Stimulated activated memory B cell treated with anti-CD40 and anti-IgM and Interleukin-4, amounts not matched to agents 10 μg/mL and 1 μg/mL and 100 μg/mL, for 72 hours (primary cell): ENCODE measurements around the gene ACTG2.
"Not testable (repeated sequence)": the region's sequence is repeated elsewhere in the genome, so short reads cannot be mapped to it uniquely, and the experiment has no call there.

Experiments used
- ATAC-seq: fragments of 150-1000 bp; cut with Tn5 transposase; 2 replicates; pipeline ENCODE4 v1.10.0; 2021
- H3K27ac Mint-ChIP-seq: one replicate; pipeline ENCODE4 v1.8.0; 2022; ENCODE audit warnings: mild to moderate bottlenecking, mixed read lengths
- H3K27me3 Mint-ChIP-seq: one replicate; pipeline ENCODE4 v1.8.0; 2022; ENCODE audit warnings: mixed read lengths
- H3K36me3 Mint-ChIP-seq: one replicate; pipeline ENCODE4 v1.8.0; 2022; ENCODE audit warnings: mixed read lengths
- H3K4me1 Mint-ChIP-seq: one replicate; pipeline ENCODE4 v1.8.0; 2022; ENCODE audit warnings: mixed read lengths
- H3K4me3 Mint-ChIP-seq: one replicate; pipeline ENCODE4 v1.8.0; 2022; ENCODE audit warnings: mild to moderate bottlenecking, moderate library complexity, mixed read lengths
- H3K9me3 Mint-ChIP-seq: one replicate; pipeline ENCODE4 v1.8.0; 2022; ENCODE audit warnings: mixed read lengths

Gene ACTG2

GRCh38 chr2:73902284-73902683 is 9.5 kb downstream of the ACTG2 start:
- Mint-ChIP-seq H3K9me3 (no peaks in the 10 kb centered on the region), H3K27ac (no peak overlapping the region), H3K4me3 (no peak overlapping the region), H3K4me1 (peaks cover 1% of the 10 kb centered on the region), H3K36me3 (no peaks in the 10 kb centered on the region), H3K27me3 (peaks cover 12% of the 10 kb centered on the region)
- ATAC-seq: no peak

- ATAC-seq: no peak
- no peak overlapping the region for H3K4me3 Mint-ChIP-seq
- no peak overlapping the region for H3K27ac Mint-ChIP-seq
- no peaks in the 10 kb centered on the region for H3K9me3 Mint-ChIP-seq
- H3K36me3 Mint-ChIP-seq: no peaks in the 10 kb centered on the region
- peaks cover 6% of the 10 kb centered on the region for H3K4me1 Mint-ChIP-seq
- H3K27me3 Mint-ChIP-seq: peaks cover 12% of the 10 kb centered on the region
Observed at GRCh38 chr2:73903313-73903712, 10.5 kb downstream of the ACTG2 start.

GRCh38 chr2:73903949-73904613 is 11.3 kb downstream of the ACTG2 start:
- not testable (repeated sequence) for H3K36me3 Mint-ChIP-seq, H3K4me1 Mint-ChIP-seq, H3K4me3 Mint-ChIP-seq, ATAC-seq, H3K27ac Mint-ChIP-seq, H3K9me3 Mint-ChIP-seq
- H3K27me3 Mint-ChIP-seq: peaks cover 12% of the 10 kb centered on the region

GRCh38 chr2:73904952-73905351 is 12.1 kb downstream of the ACTG2 start:
- no peak overlapping the region for H3K27ac Mint-ChIP-seq
- H3K27me3 Mint-ChIP-seq: peaks cover 12% of the 10 kb centered on the region
- H3K4me3 Mint-ChIP-seq: no peak overlapping the region
- no peaks in the 10 kb centered on the region for H3K36me3 Mint-ChIP-seq
- peaks cover 9% of the 10 kb centered on the region for H3K4me1 Mint-ChIP-seq
- ATAC-seq: no peak
- H3K9me3 Mint-ChIP-seq: no peaks in the 10 kb centered on the region

- no peak overlapping the region for H3K4me3 Mint-ChIP-seq
- peaks cover 9% of the 10 kb centered on the region for H3K4me1 Mint-ChIP-seq
- peak overlapping the region; percentile 18 for H3K27ac Mint-ChIP-seq
- H3K9me3 Mint-ChIP-seq: no peaks in the 10 kb centered on the region
- H3K27me3 Mint-ChIP-seq: peaks cover 12% of the 10 kb centered on the region
- no peak for ATAC-seq
- no peaks in the 10 kb centered on the region for H3K36me3 Mint-ChIP-seq
Observed at GRCh38 chr2:73906847-73907505, 14.2 kb downstream of the ACTG2 start.

- peak overlapping the region; percentile 73 for H3K27ac Mint-ChIP-seq
- H3K4me1 Mint-ChIP-seq: peaks cover 9% of the 10 kb centered on the region
- H3K9me3 Mint-ChIP-seq: no peaks in the 10 kb centered on the region
- H3K36me3 Mint-ChIP-seq: no peaks in the 10 kb centered on the region
- ATAC-seq: peak; percentile 82
- peaks cover 3% of the 10 kb centered on the region for H3K27me3 Mint-ChIP-seq
- no peak overlapping the region for H3K4me3 Mint-ChIP-seq
Observed at GRCh38 chr2:73907840-73908452, 15.1 kb downstream of the ACTG2 start.

GRCh38 chr2:73908689-73909652 is 16.2 kb downstream of the ACTG2 start:
- ATAC-seq: no peak
- Mint-ChIP-seq H3K9me3 (no peaks in the 10 kb centered on the region), H3K4me1 (peaks cover 9% of the 10 kb centered on the region), H3K36me3 (no peaks in the 10 kb centered on the region), H3K4me3 (no peak overlapping the region), H3K27me3 (no peaks in the 10 kb centered on the region), H3K27ac (peak overlapping the region; percentile 73)

- Mint-ChIP-seq H3K27me3 (no peaks in the 10 kb centered on the region), H3K4me3 (no peak overlapping the region), H3K9me3 (no peaks in the 10 kb centered on the region), H3K36me3 (no peaks in the 10 kb centered on the region), H3K4me1 (peaks cover 9% of the 10 kb centered on the region), H3K27ac (no peak overlapping the region)
- no peak for ATAC-seq
Observed at GRCh38 chr2:73910873-73911547, 18.2 kb downstream of the ACTG2 start.

- no peak overlapping the region for H3K27ac Mint-ChIP-seq
- ATAC-seq: no peak
- H3K9me3 Mint-ChIP-seq: no peaks in the 10 kb centered on the region
- H3K27me3 Mint-ChIP-seq: no peaks in the 10 kb centered on the region
- no peak overlapping the region for H3K4me3 Mint-ChIP-seq
- no peaks in the 10 kb centered on the region for H3K36me3 Mint-ChIP-seq
- H3K4me1 Mint-ChIP-seq: peaks cover 9% of the 10 kb centered on the region
Observed at GRCh38 chr2:73911548-73912208, 18.9 kb downstream of the ACTG2 start.

GRCh38 chr2:73913414-73914054 is 20.7 kb downstream of the ACTG2 start:
- Mint-ChIP-seq H3K9me3 (no peaks in the 10 kb centered on the region), H3K4me1 (peaks cover under 1% of the 10 kb centered on the region), H3K27me3 (no peaks in the 10 kb centered on the region), H3K27ac (no peak overlapping the region), H3K4me3 (no peak overlapping the region), H3K36me3 (no peaks in the 10 kb centered on the region)
- ATAC-seq: no peak

- ATAC-seq: no peak
- H3K9me3 Mint-ChIP-seq: no peaks in the 10 kb centered on the region
- no peak overlapping the region for H3K4me3 Mint-ChIP-seq
- H3K27ac Mint-ChIP-seq: no peak overlapping the region
- no peaks in the 10 kb centered on the region for H3K4me1 Mint-ChIP-seq
- no peaks in the 10 kb centered on the region for H3K36me3 Mint-ChIP-seq
- H3K27me3 Mint-ChIP-seq: no peaks in the 10 kb centered on the region
Observed at GRCh38 chr2:73914667-73915066, 21.9 kb downstream of the ACTG2 start.

- H3K4me3 Mint-ChIP-seq: no peak overlapping the region
- no peak overlapping the region for H3K27ac Mint-ChIP-seq
- H3K4me1 Mint-ChIP-seq: no peaks in the 10 kb centered on the region
Observed at GRCh38 chr2:73915437-73915993, 22.7 kb downstream of the ACTG2 start.

GRCh38 chr2:73916666-73917065 is 23.9 kb downstream of the ACTG2 start:
- Mint-ChIP-seq H3K9me3 (no peaks in the 10 kb centered on the region), H3K36me3 (no peaks in the 10 kb centered on the region), H3K4me1 (no peaks in the 10 kb centered on the region), H3K4me3 (no peak overlapping the region), H3K27me3 (no peaks in the 10 kb centered on the region), H3K27ac (no peak overlapping the region)
- no peak for ATAC-seq

More at GRCh38 chr2:73915437-73915993, 22.7 kb downstream of the ACTG2 start:
- Mint-ChIP-seq H3K27me3 (no peaks in the 10 kb centered on the region), H3K9me3 (no peaks in the 10 kb centered on the region), H3K36me3 (no peaks in the 10 kb centered on the region)
- no peak for ATAC-seq

- Mint-ChIP-seq H3K4me3 (no peak overlapping the region), H3K36me3 (no peaks in the 10 kb centered on the region)
- ATAC-seq: no peak
Observed at GRCh38 chr2:73917296-73917695, 24.5 kb downstream of the ACTG2 start.

More at GRCh38 chr2:73917296-73917695, 24.5 kb downstream of the ACTG2 start:
- Mint-ChIP-seq H3K4me1 (no peaks in the 10 kb centered on the region), H3K9me3 (no peaks in the 10 kb centered on the region), H3K27me3 (no peaks in the 10 kb centered on the region), H3K27ac (no peak overlapping the region)
